GM19395 (cell line): ENCODE measurements around the gene MYO18B.

Source experiments
- ATAC-seq: cut with Tn5 transposase; IDR thresholded peaks from one replicate; pipeline ENCODE4 v1.9.1; 2021; ENCODE audit warnings: mild to moderate bottlenecking, moderate library complexity; ENCODE audit not compliant: unreplicated experiment

The MYO18B gene

GRCh38 chr22:25711491-25711890, 30.5 kb upstream of the MYO18B start:
- ATAC-seq = no peak

- ATAC-seq = no peak
Measured at GRCh38 chr22:25712661-25713400, 29.2 kb upstream of the MYO18B start.

GRCh38 chr22:25714070-25714469, 27.9 kb upstream of the MYO18B start:
- no peak for ATAC-seq

GRCh38 chr22:25714739-25715138, 27.2 kb upstream of the MYO18B start:
- ATAC-seq = no peak

- ATAC-seq = no peak
Measured at GRCh38 chr22:25716637-25717036, 25.4 kb upstream of the MYO18B start.

- ATAC-seq = no peak
Measured at GRCh38 chr22:25718135-25718840, 23.7 kb upstream of the MYO18B start.

GRCh38 chr22:25722223-25722622, 19.8 kb upstream of the MYO18B start:
- ATAC-seq = no peak

GRCh38 chr22:25722626-25723025, 19.4 kb upstream of the MYO18B start:
- ATAC-seq = no peak

- ATAC-seq = no peak
Measured at GRCh38 chr22:25726241-25726640, 15.7 kb upstream of the MYO18B start.

GRCh38 chr22:25728071-25728470, 13.9 kb upstream of the MYO18B start:
- no peak for ATAC-seq

GRCh38 chr22:25729016-25729995, 12.7 kb upstream of the MYO18B start:
- no peak for ATAC-seq

GRCh38 chr22:25735650-25736049, 6.3 kb upstream of the MYO18B start:
- no peak for ATAC-seq

- no peak for ATAC-seq
Measured at GRCh38 chr22:25736378-25737011, 5.5 kb upstream of the MYO18B start.

GRCh38 chr22:25739659-25740344, 2.2 kb upstream of the MYO18B start:
- ATAC-seq = no peak

GRCh38 chr22:25742918-25743708, 1.1 kb downstream of the MYO18B start:
- no peak for ATAC-seq

GRCh38 chr22:25744694-25745093, 2.7 kb downstream of the MYO18B start:
- ATAC-seq = no peak

GRCh38 chr22:25745341-25746011, 3.5 kb downstream of the MYO18B start:
- ATAC-seq = no peak

GRCh38 chr22:25746012-25746373, 4.0 kb downstream of the MYO18B start:
- ATAC-seq = no peak
